Peyer's patch (tissue), 4 donors: ENCODE data around the gene KLHL25. TPM values are rescaled to one million over a fixed set of nuclear protein-coding genes. Genes with fewer than 3 reads are reported as not detected.
A peak's percentile ranks its signal among the peaks of the same experiment; 100 is the strongest.

Experiments used
- DNase-seq, 3 donors: peaks; one replicate each; pipeline ENCODE4 v3.0.0-alpha.2; 2017 to 2019
- H3K27ac ChIP-seq, 4 donors: fragments of 200-600 bp; sonication (generic); one replicate each; pipeline ENCODE4 v1.5.1; 2016 to 2019
- H3K27me3 ChIP-seq, 2 donors: fragments of 200-600 bp; sonication (generic); one replicate each; pipeline ENCODE4 v1.5.1; 2019
- H3K36me3 ChIP-seq, 3 donors: fragments of 200-600 bp; sonication (generic); one replicate each; pipeline ENCODE4 v1.5.1; 2016 to 2019
- H3K4me1 ChIP-seq, 4 donors: fragments of 200-600 bp; sonication (generic); one replicate each; pipeline ENCODE4 v1.5.1; 2016 to 2019
- H3K4me3 ChIP-seq, 4 donors: fragments of 200-600 bp; sonication (generic); 1 replicate in 3 of 4; 2 replicates in 1 of 4; pipeline ENCODE4 v1.5.1; 2016 to 2019; ENCODE audit warnings: mild to moderate bottlenecking in 1 of 4
- H3K9me3 ChIP-seq, 4 donors: fragments of 200-600 bp; sonication (generic); one replicate each; pipeline ENCODE4 v1.5.1; 2016 to 2019; ENCODE audit warnings: mild to moderate bottlenecking in 1 of 4
- POLR2A ChIP-seq, 2 donors: fragments of 450-650 bp; IDR thresholded peaks; one replicate each; pipeline ENCODE4 v1.5.1; 2017; ENCODE audit warnings: antibody characterized with exemption in 2 of 2, mild to moderate bottlenecking in 2 of 2, moderate library complexity in 2 of 2
- total RNA-seq, 4 donors: library from RNA; depleted of rRNA; stranded (reverse); fragments of >200 nt; gene quantifications; one replicate each; pipeline ENCODE4 v1.1.0, GENCODE V29; 2016
- TF ChIP-seq, protein P1 (sequence below), 6 experiments: fragments of 450-650 bp in 4 of 6; fragments of 200-600 bp in 2 of 6; sonication (generic) in 1 of 6; IDR thresholded peaks; one replicate each; pipeline ENCODE4 v1.5.1; 2017 to 2019; ENCODE audit warnings: antibody characterized with exemption in 6 of 6, mild to moderate bottlenecking in 3 of 6, moderate library complexity in 1 of 6

The KLHL25 gene
- total RNA-seq, 4 donors from 2014 or later, result 9.9 to 23.6 (median 17.2) TPM

DNA sequence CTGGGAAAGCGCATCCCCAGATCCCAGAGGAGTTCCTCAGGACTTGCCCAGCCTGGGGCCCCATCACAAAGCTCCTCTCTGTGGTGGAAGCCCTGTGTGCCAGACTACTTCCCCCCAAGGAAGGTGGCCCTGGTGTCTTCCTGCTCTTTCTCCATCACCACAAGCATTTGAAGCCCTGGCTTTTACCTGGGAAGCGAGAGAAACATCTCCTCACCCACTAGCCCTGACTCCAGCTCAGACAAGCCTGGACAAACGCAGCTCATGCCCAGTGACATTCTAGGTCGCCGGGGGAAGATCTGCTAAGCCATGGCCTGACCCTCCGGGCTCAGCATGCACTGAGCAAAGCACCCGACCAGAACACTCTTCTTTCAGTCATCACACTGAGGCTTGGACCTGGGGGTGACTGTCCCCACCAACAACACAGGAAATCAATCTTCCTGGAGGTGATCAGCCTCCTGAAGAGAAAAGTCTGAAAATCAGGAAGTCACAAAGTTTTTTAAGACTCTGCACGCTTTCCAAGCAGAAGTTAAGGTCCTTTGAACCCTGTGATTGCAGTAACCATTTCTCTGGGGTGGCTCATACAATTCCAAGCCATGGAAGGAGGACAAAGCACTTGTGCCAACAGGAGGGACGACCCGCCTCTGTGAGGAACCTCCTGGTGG, 40.8 kb downstream of the KLHL25 start:
- Histone ChIP-seq H3K4me3 (no peak overlapping the region), H3K4me1 (peaks cover 0 to 14% (median 0%) of the 10 kb centered on the region in 4 donors)
- DNase-seq, result peak in 2 of 3 donors; percentile 28 to 30

GRCh38 chr15:85753261-85753660, 41.5 kb downstream of the KLHL25 start:
- H3K27ac ChIP-seq, result no peak overlapping the region
- H3K27me3 ChIP-seq, result no peaks in the 10 kb centered on the region
- H3K36me3 ChIP-seq, result peaks cover 0 to 16% (median 0%) of the 10 kb centered on the region in 3 donors
- no peak overlapping the region for H3K4me3 ChIP-seq
- TF ChIP-seq, protein P1, sequence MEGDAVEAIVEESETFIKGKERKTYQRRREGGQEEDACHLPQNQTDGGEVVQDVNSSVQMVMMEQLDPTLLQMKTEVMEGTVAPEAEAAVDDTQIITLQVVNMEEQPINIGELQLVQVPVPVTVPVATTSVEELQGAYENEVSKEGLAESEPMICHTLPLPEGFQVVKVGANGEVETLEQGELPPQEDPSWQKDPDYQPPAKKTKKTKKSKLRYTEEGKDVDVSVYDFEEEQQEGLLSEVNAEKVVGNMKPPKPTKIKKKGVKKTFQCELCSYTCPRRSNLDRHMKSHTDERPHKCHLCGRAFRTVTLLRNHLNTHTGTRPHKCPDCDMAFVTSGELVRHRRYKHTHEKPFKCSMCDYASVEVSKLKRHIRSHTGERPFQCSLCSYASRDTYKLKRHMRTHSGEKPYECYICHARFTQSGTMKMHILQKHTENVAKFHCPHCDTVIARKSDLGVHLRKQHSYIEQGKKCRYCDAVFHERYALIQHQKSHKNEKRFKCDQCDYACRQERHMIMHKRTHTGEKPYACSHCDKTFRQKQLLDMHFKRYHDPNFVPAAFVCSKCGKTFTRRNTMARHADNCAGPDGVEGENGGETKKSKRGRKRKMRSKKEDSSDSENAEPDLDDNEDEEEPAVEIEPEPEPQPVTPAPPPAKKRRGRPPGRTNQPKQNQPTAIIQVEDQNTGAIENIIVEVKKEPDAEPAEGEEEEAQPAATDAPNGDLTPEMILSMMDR (IDR thresholded peaks at IDR 0.05), result no peak
- no peak for TF ChIP-seq POLR2A (IDR thresholded peaks at IDR 0.05)
- DNase-seq, result peak in 1 of 3 donors; percentile 11
- H3K4me1 ChIP-seq, result peaks cover 0 to 14% (median 0%) of the 10 kb centered on the region in 4 donors
- H3K9me3 ChIP-seq, result no peaks in the 10 kb centered on the region

More for the DNA sequence above, 40.8 kb downstream of the KLHL25 start:
- TF ChIP-seq, protein P1 (IDR thresholded peaks at IDR 0.05), result no peak
- no peak for TF ChIP-seq POLR2A (IDR thresholded peaks at IDR 0.05)
- H3K9me3 ChIP-seq, result no peaks in the 10 kb centered on the region
- no peaks in the 10 kb centered on the region for H3K27me3 ChIP-seq
- H3K27ac ChIP-seq, result no peak overlapping the region
- H3K36me3 ChIP-seq, result peaks cover 0 to 17% (median 0%) of the 10 kb centered on the region in 3 donors

GRCh38 chr15:85752491-85752961, 42.2 kb downstream of the KLHL25 start:
- TF ChIP-seq, protein P1 (IDR thresholded peaks at IDR 0.05), result no peak
- no peak for TF ChIP-seq POLR2A (IDR thresholded peaks at IDR 0.05)
- no peak overlapping the region for H3K4me3 ChIP-seq
- H3K9me3 ChIP-seq, result no peaks in the 10 kb centered on the region
- no peaks in the 10 kb centered on the region for H3K27me3 ChIP-seq
- DNase-seq, result peak in 1 of 3 donors; percentile 37
- H3K4me1 ChIP-seq, result peaks cover 0 to 14% (median 0%) of the 10 kb centered on the region in 4 donors
- H3K36me3 ChIP-seq, result peaks cover 0 to 16% (median 0%) of the 10 kb centered on the region in 3 donors
- H3K27ac ChIP-seq, result no peak overlapping the region

DNA sequence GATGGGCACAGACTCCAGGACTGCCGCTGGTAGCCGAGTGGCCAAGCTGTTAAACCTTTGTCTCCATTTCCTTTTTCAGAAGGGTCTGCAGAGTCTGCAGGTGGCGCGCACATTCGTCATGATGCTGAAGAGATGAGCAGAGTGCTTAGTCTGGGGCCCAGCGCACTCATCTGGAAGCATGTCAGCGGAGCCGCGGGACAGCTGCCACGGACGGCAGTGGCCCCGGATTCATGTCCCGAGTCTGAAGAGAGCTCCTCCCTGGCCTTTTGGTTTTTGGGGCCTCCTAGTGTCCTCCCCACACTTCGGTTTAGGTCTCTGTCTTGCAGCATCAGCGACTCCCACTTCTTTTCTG, 42.6 kb downstream of the KLHL25 start:
- Histone ChIP-seq H3K36me3 (peaks cover 0 to 20% (median 0%) of the 10 kb centered on the region in 3 donors), H3K27ac (no peak overlapping the region), H3K27me3 (no peaks in the 10 kb centered on the region), H3K4me1 (peaks cover 0 to 14% (median 0%) of the 10 kb centered on the region in 4 donors), H3K4me3 (no peak overlapping the region), H3K9me3 (no peaks in the 10 kb centered on the region)
- DNase-seq, result no peak
- TF ChIP-seq, protein P1 (IDR thresholded peaks at IDR 0.05), result no peak
- no peak for TF ChIP-seq POLR2A (IDR thresholded peaks at IDR 0.05)

DNA sequence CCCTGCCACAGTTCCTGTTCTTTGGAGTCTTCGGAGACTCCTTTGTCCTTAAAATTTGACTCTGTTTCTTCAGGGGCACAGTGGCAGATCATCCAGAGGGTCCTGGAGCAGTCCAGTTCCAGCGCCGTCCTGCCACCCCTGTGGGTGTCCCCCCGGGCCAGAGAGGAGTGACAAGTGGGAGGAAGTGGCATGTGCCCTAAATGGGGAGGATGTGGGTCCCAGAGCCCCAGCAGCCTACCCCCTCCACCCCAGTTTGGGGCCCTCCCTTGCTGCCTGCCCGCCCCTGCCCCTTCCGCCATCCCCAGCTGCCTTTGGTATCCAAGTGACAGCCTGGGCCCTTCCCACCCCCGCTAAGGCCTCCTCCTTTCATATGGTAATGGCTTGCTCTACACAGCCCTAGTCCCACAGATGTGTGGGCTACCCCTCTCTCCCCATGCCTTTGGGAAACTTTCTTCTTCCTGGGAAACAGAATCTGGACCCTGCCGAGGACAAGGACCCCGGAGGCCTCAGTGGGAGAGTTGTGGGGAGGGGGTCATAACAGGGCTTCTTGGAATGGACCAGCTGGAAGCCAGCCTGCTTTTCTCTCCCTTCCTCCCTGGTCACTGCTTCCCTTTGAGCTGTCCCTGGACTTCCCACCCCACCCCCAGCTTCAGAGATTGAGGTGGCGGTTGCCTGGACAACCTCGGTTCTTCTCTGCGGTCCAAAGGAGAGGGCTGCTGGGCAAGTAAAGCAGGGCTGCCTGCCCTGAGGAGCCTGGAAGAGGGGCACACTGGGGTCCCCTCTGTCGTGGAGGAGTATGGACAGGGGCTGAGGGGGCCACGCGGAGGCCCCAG, 43.2 kb downstream of the KLHL25 start:
- no peak overlapping the region for H3K4me3 ChIP-seq
- H3K27me3 ChIP-seq, result no peaks in the 10 kb centered on the region
- H3K36me3 ChIP-seq, result peaks cover 0 to 26% (median 0%) of the 10 kb centered on the region in 3 donors
- DNase-seq, result peak in 2 of 3 donors; percentile 44 to 46
- no peaks in the 10 kb centered on the region for H3K9me3 ChIP-seq
- TF ChIP-seq, protein P1 (IDR thresholded peaks at IDR 0.05), result no peak
- no peak for TF ChIP-seq POLR2A (IDR thresholded peaks at IDR 0.05)
- H3K4me1 ChIP-seq, result peaks cover 0 to 14% (median 0%) of the 10 kb centered on the region in 4 donors
- peak overlapping the region in 2 of 4 donors; percentile 3 to 55 for H3K27ac ChIP-seq
